ENCODE results near the gene NLRP13.
"Not testable (repeated sequence)": the region's sequence is repeated elsewhere in the genome, so short reads cannot be mapped to it uniquely, and the experiment has no call there.

DNA sequence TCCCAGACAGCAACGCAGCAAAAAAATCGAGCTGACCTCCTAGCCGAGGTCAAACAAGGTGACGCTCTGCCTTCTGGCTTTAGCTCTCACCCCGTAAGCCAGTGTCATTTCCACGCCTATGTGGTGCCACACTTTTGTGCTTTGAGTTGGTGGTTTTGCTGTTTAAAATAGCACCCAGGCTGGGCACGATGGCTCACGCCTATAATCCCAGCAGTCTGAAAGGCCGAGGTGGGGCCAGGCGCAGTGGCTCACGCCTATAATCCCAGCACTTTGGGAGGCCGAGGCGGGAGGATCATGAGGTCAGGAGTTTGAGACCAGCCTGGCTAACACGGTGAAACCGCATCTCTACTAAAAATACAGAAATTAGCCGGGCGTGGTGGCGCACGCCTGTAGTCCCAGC is 18.4 kb upstream of the NLRP13 start:
- not testable (repeated sequence) for TF ChIP-seq RAD21 (IDR thresholded peaks at IDR 0.05; ENCODE audit: insufficient read depth, low read depth, low read length); HDAC6 (IDR thresholded peaks at IDR 0.05; ENCODE audit: unreplicated experiment); CHD4 (IDR thresholded peaks at IDR 0.05); POLR2AphosphoS5 (IDR thresholded peaks at IDR 0.05; ENCODE audit: low read length); EP300 (IDR thresholded peaks at IDR 0.05; ENCODE audit: borderline replicate concordance in 1 of 2, control insufficient read depth in 1 of 2, low read depth in 2 of 2, low read length in 2 of 2); SP1 (IDR thresholded peaks at IDR 0.05; ENCODE audit: low read depth, low read length); SMC3 (IDR thresholded peaks at IDR 0.05; ENCODE audit: borderline replicate concordance, low read length); NKRF (conservative IDR thresholded peaks at IDR 0.05); YY1 (IDR thresholded peaks at IDR 0.05; ENCODE audit: low read depth, low read length); POLR2A (IDR thresholded peaks at IDR 0.05; ENCODE audit: low read depth, low read length)
- TF ChIP-seq, protein P1, sequence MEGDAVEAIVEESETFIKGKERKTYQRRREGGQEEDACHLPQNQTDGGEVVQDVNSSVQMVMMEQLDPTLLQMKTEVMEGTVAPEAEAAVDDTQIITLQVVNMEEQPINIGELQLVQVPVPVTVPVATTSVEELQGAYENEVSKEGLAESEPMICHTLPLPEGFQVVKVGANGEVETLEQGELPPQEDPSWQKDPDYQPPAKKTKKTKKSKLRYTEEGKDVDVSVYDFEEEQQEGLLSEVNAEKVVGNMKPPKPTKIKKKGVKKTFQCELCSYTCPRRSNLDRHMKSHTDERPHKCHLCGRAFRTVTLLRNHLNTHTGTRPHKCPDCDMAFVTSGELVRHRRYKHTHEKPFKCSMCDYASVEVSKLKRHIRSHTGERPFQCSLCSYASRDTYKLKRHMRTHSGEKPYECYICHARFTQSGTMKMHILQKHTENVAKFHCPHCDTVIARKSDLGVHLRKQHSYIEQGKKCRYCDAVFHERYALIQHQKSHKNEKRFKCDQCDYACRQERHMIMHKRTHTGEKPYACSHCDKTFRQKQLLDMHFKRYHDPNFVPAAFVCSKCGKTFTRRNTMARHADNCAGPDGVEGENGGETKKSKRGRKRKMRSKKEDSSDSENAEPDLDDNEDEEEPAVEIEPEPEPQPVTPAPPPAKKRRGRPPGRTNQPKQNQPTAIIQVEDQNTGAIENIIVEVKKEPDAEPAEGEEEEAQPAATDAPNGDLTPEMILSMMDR (IDR thresholded peaks at IDR 0.05 in 2 of 3, conservative IDR thresholded peaks at IDR 0.05 in 1 of 3; ENCODE audit: control insufficient read depth in 2 of 3, extremely low read depth in 1 of 3, insufficient read depth in 1 of 3, low read depth in 3 of 3, low read length in 3 of 3): not testable (repeated sequence)
